SJSA1 (cell line): ENCODE data around the gene PTPRT. TPM values are rescaled to one million over a fixed set of nuclear protein-coding genes. Genes with fewer than 3 reads are reported as not detected.
A peak's percentile ranks its signal among the peaks of the same experiment; 100 is the strongest.

Experiments used
- DNase-seq, 2 experiments: peaks; one replicate each; pipeline ENCODE4 v3.0.0-alpha.2; 2015 to 2020; ENCODE audit warnings: low spot score in 2 of 2, low read depth in 1 of 2
- H3K27ac ChIP-seq: fragments of 250-450 bp; sonication (Bioruptor Pico); 2 replicates; pipeline ENCODE4 v1.5.1; 2020; ENCODE audit warnings: mild to moderate bottlenecking, moderate library complexity
- H3K27me3 ChIP-seq: fragments of 250-450 bp; sonication (Bioruptor Pico); replicated peaks from 2 replicates; pipeline ENCODE4 v1.5.1; 2020; ENCODE audit warnings: mild to moderate bottlenecking, moderate library complexity
- H3K36me3 ChIP-seq: fragments of 250-450 bp; sonication (Bioruptor Pico); 2 replicates; pipeline ENCODE4 v1.5.1; 2020; ENCODE audit warnings: mild to moderate bottlenecking
- H3K4me1 ChIP-seq: fragments of 250-450 bp; sonication (Bioruptor Pico); replicated peaks from 2 replicates; pipeline ENCODE4 v1.6.1; 2021; ENCODE audit warnings: mild to moderate bottlenecking
- H3K4me3 ChIP-seq: fragments of 250-450 bp; sonication (Bioruptor Pico); 2 replicates; pipeline ENCODE4 v1.5.1; 2020; ENCODE audit warnings: mild to moderate bottlenecking
- H3K9me3 ChIP-seq: fragments of 250-450 bp; sonication (Bioruptor Pico); replicated peaks from 2 replicates; pipeline ENCODE4 v1.5.1; 2020; ENCODE audit warnings: mild to moderate bottlenecking
- total RNA-seq: library from RNA; depleted of rRNA; stranded (reverse); fragments of >200 nt; shearing (Covaris generic); gene quantifications from 2 replicates; pipeline ENCODE4 v1.2.3, GENCODE V29; 2014

The PTPRT gene
- total RNA-seq, 1 experiment from 2014 or later: not detected

GRCh38 chr20:43194137-43194536 is 4.4 kb upstream of the PTPRT start:
- Histone ChIP-seq H3K27me3 (peaks cover 17% of the 10 kb centered on the region), H3K9me3 (no peaks in the 10 kb centered on the region), H3K4me3 (no peak overlapping the region), H3K27ac (no peak overlapping the region), H3K36me3 (no peaks in the 10 kb centered on the region), H3K4me1 (no peaks in the 10 kb centered on the region)
- DNase-seq: no peak

GRCh38 chr20:43193443-43193842 is 3.7 kb upstream of the PTPRT start:
- Histone ChIP-seq H3K36me3 (no peaks in the 10 kb centered on the region), H3K9me3 (no peaks in the 10 kb centered on the region), H3K4me1 (no peaks in the 10 kb centered on the region), H3K4me3 (no peak overlapping the region), H3K27ac (no peak overlapping the region), H3K27me3 (peaks cover 24% of the 10 kb centered on the region)
- no peak for DNase-seq

- Histone ChIP-seq H3K27ac (no peak overlapping the region), H3K4me1 (no peaks in the 10 kb centered on the region), H3K27me3 (peaks cover 36% of the 10 kb centered on the region), H3K36me3 (no peaks in the 10 kb centered on the region), H3K9me3 (no peaks in the 10 kb centered on the region), H3K4me3 (no peak overlapping the region)
- no peak for DNase-seq
Observed at GRCh38 chr20:43191946-43192863, 2.5 kb upstream of the PTPRT start.

GRCh38 chr20:43191143-43191542 is 1.4 kb upstream of the PTPRT start:
- Histone ChIP-seq H3K9me3 (no peaks in the 10 kb centered on the region), H3K27ac (no peak overlapping the region), H3K36me3 (no peaks in the 10 kb centered on the region), H3K27me3 (peaks cover 40% of the 10 kb centered on the region), H3K4me3 (no peak overlapping the region), H3K4me1 (no peaks in the 10 kb centered on the region)
- no peak for DNase-seq

- no peaks in the 10 kb centered on the region for H3K4me1 ChIP-seq
- H3K36me3 ChIP-seq: no peaks in the 10 kb centered on the region
- H3K9me3 ChIP-seq: no peaks in the 10 kb centered on the region
- no peak overlapping the region for H3K4me3 ChIP-seq
- H3K27ac ChIP-seq: no peak overlapping the region
- no peak for DNase-seq
- peaks cover 40% of the 10 kb centered on the region for H3K27me3 ChIP-seq
Observed at GRCh38 chr20:43190332-43190953, 737 bp upstream of the PTPRT start.

- Histone ChIP-seq H3K9me3 (no peaks in the 10 kb centered on the region), H3K4me1 (no peaks in the 10 kb centered on the region), H3K4me3 (no peak overlapping the region), H3K27me3 (peaks cover 40% of the 10 kb centered on the region), H3K36me3 (no peaks in the 10 kb centered on the region), H3K27ac (no peak overlapping the region)
- no peak for DNase-seq
Observed at GRCh38 chr20:43188861-43189553, 699 bp downstream of the PTPRT start.

- H3K9me3 ChIP-seq: no peaks in the 10 kb centered on the region
- no peak overlapping the region for H3K27ac ChIP-seq
- no peaks in the 10 kb centered on the region for H3K4me1 ChIP-seq
- no peak overlapping the region for H3K4me3 ChIP-seq
- no peak for DNase-seq
- no peaks in the 10 kb centered on the region for H3K36me3 ChIP-seq
- H3K27me3 ChIP-seq: peaks cover 44% of the 10 kb centered on the region
Observed at GRCh38 chr20:43188234-43188653, 1.5 kb downstream of the PTPRT start.

GRCh38 chr20:43187476-43188233 is 2.1 kb downstream of the PTPRT start:
- H3K4me3 ChIP-seq: no peak overlapping the region
- no peaks in the 10 kb centered on the region for H3K36me3 ChIP-seq
- DNase-seq: peak; percentile 18 to 59
- H3K27me3 ChIP-seq: peaks cover 49% of the 10 kb centered on the region
- H3K9me3 ChIP-seq: no peaks in the 10 kb centered on the region
- H3K27ac ChIP-seq: no peak overlapping the region
- H3K4me1 ChIP-seq: no peaks in the 10 kb centered on the region

- H3K9me3 ChIP-seq: no peaks in the 10 kb centered on the region
- no peaks in the 10 kb centered on the region for H3K4me1 ChIP-seq
- peaks cover 48% of the 10 kb centered on the region for H3K27me3 ChIP-seq
- no peaks in the 10 kb centered on the region for H3K36me3 ChIP-seq
- no peak overlapping the region for H3K27ac ChIP-seq
- no peak for DNase-seq
- no peak overlapping the region for H3K4me3 ChIP-seq
Observed at GRCh38 chr20:43186312-43186711, 3.4 kb downstream of the PTPRT start.

- H3K36me3 ChIP-seq: no peaks in the 10 kb centered on the region
- peaks cover 46% of the 10 kb centered on the region for H3K27me3 ChIP-seq
Observed at GRCh38 chr20:43185901-43186300, 3.8 kb downstream of the PTPRT start.

GRCh38 chr20:43183536-43184070 is 6.1 kb downstream of the PTPRT start:
- H3K4me1 ChIP-seq: no peaks in the 10 kb centered on the region
- H3K36me3 ChIP-seq: no peaks in the 10 kb centered on the region
- no peak overlapping the region for H3K4me3 ChIP-seq
- H3K27me3 ChIP-seq: peaks cover 27% of the 10 kb centered on the region
- DNase-seq: no peak
- H3K9me3 ChIP-seq: no peaks in the 10 kb centered on the region
- no peak overlapping the region for H3K27ac ChIP-seq

More at GRCh38 chr20:43185901-43186300, 3.8 kb downstream of the PTPRT start:
- H3K9me3 ChIP-seq: no peaks in the 10 kb centered on the region
- H3K4me1 ChIP-seq: no peaks in the 10 kb centered on the region
- H3K27ac ChIP-seq: no peak overlapping the region
- no peak overlapping the region for H3K4me3 ChIP-seq
- no peak for DNase-seq

GRCh38 chr20:43178080-43178479 is 11.6 kb downstream of the PTPRT start:
- no peak for DNase-seq
- H3K4me3 ChIP-seq: no peak overlapping the region
- no peaks in the 10 kb centered on the region for H3K4me1 ChIP-seq
- H3K27me3 ChIP-seq: peaks cover 4% of the 10 kb centered on the region; the same call in 1 of the 2 replicates
- no peaks in the 10 kb centered on the region for H3K9me3 ChIP-seq
- no peak overlapping the region for H3K27ac ChIP-seq
- H3K36me3 ChIP-seq: no peaks in the 10 kb centered on the region

GRCh38 chr20:43176726-43177125 is 13.0 kb downstream of the PTPRT start:
- no peak overlapping the region for H3K27ac ChIP-seq
- no peaks in the 10 kb centered on the region for H3K27me3 ChIP-seq
- no peaks in the 10 kb centered on the region for H3K4me1 ChIP-seq
- no peak for DNase-seq
- H3K9me3 ChIP-seq: no peaks in the 10 kb centered on the region
- H3K4me3 ChIP-seq: no peak overlapping the region
- no peaks in the 10 kb centered on the region for H3K36me3 ChIP-seq
